KOPT-K1 (cell line): Measurements from ENCODE around the gene PRKCQ.

Source experiments
- H3K27ac ChIP-seq: fragments of 200-600 bp; sonication (generic); 2 replicates; pipeline ENCODE4 v1.5.1; 2016; ENCODE audit warnings: antibody characterized with exemption, mild to moderate bottlenecking, low read depth, low read length; ENCODE audit not compliant: poor library complexity, severe bottlenecking
- H3K36me3 ChIP-seq: fragments of 200-600 bp; sonication (generic); 2 replicates; pipeline ENCODE4 v1.5.1; 2017; ENCODE audit warnings: antibody characterized with exemption, mild to moderate bottlenecking, low read length, moderate library complexity; ENCODE audit not compliant: insufficient read depth
- H3K9me3 ChIP-seq: fragments of 200-600 bp; sonication (generic); 2 replicates; pipeline ENCODE4 v1.5.1; 2017; ENCODE audit warnings: antibody characterized with exemption, low read length, mild to moderate bottlenecking; ENCODE audit not compliant: insufficient read depth, poor library complexity, severe bottlenecking

Gene PRKCQ

DNA sequence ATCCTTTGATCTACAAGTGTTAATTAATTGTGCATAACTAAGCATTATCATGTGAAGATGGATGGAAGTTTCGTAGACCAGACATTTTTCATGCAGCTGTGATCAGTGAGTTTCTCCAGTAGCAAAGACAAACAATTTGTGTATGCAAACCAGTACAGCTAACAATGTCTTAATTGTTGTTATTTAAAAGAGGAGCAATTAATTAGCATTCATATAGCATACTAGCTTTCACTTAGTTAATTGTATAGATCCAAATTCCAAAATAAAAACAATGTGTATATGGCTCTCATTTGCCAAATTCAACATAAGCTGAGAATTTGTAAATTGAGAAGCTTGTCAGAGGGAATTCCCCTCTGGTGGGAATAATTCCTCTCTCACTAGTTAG, 22.6 kb upstream of the PRKCQ start:
- Histone ChIP-seq H3K36me3 (no peaks in the 10 kb centered on the region), H3K27ac (no peak overlapping the region), H3K9me3 (peaks cover 7% of the 10 kb centered on the region)

GRCh38 chr10:6602026-6602699, 22.1 kb upstream of the PRKCQ start:
- peaks cover 7% of the 10 kb centered on the region for H3K9me3 ChIP-seq
- no peaks in the 10 kb centered on the region for H3K36me3 ChIP-seq
- no peak overlapping the region for H3K27ac ChIP-seq

DNA sequence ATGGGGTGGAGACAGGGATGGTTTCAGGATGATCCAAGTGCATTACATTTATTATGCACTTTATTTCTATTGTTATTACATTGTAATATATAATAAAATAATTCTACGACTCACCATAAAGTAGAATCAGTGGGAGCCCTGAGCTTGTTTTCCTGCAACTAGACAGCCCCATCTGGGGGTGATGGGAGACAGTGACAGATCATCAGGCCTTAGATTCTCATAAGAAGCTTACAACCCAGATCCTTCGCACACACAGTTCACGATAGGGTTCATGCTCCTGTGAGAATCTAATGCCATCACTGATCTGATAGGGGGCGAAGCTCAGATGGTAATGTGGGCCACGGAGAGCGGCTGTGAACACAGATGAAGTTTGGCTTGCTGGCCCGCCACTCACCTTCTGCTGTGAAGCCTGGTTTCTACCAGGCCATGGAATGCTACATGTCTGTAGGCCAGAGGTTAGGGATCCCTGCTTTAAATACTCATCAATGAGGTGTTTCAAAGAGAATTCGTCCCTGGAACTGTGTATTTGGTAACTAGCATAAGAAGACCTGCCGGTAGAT, 21.2 kb upstream of the PRKCQ start:
- H3K27ac ChIP-seq, result peak overlapping the region; percentile 4
- H3K36me3 ChIP-seq, result no peaks in the 10 kb centered on the region
- H3K9me3 ChIP-seq, result peaks cover 7% of the 10 kb centered on the region

DNA sequence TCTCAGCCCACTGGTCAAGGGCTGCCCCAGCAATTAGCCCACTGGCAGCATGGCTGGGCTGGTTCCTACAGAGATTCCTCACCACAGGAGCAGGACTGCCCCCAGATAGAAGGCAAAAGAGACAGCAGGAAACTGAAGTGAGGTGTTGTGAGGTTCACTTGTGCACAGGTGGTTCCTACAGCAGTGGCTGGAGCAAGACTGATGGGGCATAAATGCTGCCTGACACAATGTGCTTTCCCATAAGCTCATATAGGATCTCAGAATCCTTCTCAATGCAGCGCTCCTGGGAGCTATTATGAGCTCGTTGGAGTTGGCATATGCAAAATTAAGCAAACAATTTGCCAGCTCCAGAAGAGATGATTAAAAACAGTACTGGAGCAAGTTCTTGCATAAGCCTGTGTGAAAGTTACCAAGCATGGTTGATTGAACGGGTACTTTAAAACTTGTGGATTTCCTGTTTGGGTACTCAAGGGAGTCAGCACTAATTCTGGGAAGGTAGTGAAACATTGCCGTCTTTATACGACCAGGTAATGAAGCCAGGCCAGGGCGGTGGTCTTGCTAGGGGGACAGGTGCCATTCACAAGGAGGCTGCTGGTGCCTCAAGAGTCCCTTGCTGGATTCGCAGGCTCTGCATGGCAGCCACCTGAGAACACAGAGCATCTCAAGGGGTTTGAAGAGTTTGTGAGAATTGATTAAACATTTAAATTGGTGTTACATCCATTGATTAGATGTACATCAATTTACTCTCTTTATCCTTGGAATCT, 20.3 kb upstream of the PRKCQ start:
- Histone ChIP-seq H3K36me3 (no peaks in the 10 kb centered on the region), H3K9me3 (peaks cover 7% of the 10 kb centered on the region), H3K27ac (peak overlapping the region; percentile 35)

GRCh38 chr10:6598679-6599078, 18.6 kb upstream of the PRKCQ start:
- H3K36me3 ChIP-seq, result no peaks in the 10 kb centered on the region
- H3K9me3 ChIP-seq, result peaks cover 7% of the 10 kb centered on the region
- H3K27ac ChIP-seq, result no peak overlapping the region

DNA sequence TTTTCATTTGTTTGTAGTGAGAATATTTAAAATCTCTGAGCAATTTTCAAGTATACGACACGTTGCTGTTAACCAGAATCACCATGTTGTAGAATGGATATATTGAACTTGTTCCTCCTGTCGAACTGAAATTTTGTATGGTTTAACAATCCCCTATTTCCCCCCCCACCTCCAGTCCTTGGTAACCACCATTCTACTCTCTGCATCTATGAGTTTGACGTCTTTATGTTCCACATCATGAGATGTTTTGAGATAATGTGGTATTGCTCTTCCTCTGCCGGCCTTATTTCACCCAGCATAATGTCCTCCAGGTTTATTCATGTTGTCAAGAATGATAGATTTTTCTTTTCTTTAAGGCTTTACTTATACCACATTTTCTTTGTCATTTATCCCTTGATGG, 17.4 kb upstream of the PRKCQ start:
- no peaks in the 10 kb centered on the region for H3K36me3 ChIP-seq
- no peak overlapping the region for H3K27ac ChIP-seq
- H3K9me3 ChIP-seq, result peaks cover 7% of the 10 kb centered on the region

DNA sequence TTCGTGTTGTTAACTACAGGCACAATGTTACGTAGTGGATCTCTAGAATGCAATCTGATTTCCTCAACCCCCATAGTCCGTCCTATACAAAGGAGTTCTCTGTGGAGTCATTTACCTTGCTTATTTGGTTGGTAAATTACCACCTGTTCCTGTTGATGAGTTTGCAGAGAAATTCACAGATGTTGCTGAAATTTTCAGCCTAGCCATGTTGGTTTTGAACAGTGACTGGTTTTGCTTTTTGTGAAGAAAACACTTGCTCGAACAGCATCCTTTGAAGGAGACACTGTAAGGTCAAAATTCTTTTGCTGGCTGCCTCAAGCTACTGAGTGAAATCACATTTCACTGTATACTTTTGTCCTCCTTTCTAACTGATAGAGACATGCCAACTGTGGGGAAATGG, 15.4 kb upstream of the PRKCQ start:
- Histone ChIP-seq H3K27ac (no peak overlapping the region), H3K9me3 (peaks cover 7% of the 10 kb centered on the region), H3K36me3 (no peaks in the 10 kb centered on the region)

DNA sequence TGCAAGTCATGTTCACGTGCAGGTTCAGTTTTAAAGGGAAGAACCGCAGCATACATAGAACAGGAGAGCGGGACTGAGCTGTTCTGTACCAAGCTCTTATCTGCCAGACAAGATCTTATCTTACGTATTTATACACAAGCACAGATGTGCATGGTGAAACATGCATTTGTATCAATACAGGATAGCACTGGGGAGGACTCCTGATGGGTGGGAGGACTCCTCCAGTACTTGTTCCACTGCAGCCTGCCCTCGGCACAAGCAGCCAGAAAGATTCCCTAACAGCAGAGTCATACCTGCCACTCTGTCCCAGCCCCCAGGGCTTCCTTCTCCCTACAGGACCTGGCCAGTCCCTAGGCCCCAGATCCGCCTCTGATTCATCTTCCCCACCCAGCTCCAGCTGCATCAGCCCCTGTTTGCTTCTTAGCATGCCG, 13.2 kb upstream of the PRKCQ start:
- no peaks in the 10 kb centered on the region for H3K9me3 ChIP-seq
- H3K36me3 ChIP-seq, result peaks cover 17% of the 10 kb centered on the region; the same call in 1 of the 2 replicates
- peak overlapping the region; percentile 26 for H3K27ac ChIP-seq

DNA sequence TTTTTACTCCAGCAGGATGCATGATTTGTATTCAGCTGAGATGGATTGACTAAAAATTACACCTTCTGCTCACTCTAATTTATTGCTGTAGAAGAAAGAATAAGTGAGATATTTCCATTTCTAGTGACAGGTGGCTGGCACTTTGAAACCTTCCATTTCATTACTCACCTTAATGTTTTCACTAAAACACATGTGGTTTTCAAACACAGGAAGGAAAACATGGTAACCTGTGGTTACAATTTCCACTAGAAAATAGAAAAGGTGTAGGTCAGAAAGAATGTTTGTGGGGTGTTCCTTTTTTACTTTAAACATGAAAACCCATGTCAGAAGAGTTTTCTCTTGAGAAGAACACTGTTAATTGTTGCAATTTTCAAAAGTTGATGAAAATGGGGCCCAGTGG, 12.0 kb upstream of the PRKCQ start:
- H3K36me3 ChIP-seq, result peaks cover 25% of the 10 kb centered on the region; the same call in 1 of the 2 replicates
- H3K9me3 ChIP-seq, result no peaks in the 10 kb centered on the region
- H3K27ac ChIP-seq, result peak overlapping the region; percentile 73

DNA sequence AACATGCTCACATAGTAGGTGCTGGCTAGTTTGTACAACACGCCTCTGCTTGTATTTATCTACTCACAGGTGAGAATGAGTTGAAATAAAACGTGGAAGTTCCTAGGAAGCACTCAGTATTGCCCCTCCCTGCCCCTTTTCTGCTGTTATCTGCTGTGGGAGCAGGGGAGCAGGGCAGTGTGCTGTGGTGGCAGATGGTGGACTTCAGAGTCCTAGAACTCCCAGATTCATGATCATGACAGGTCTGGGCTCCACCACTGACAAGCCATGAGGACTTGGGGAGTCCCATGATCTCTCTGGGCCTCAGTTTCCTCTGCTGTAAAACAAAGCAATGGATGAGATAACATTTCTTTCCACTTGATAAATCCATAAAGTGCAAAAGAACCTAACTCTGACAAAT, 11.6 kb upstream of the PRKCQ start:
- H3K9me3 ChIP-seq, result no peaks in the 10 kb centered on the region
- peaks cover 26% of the 10 kb centered on the region; the same call in 1 of the 2 replicates for H3K36me3 ChIP-seq
- H3K27ac ChIP-seq, result peak overlapping the region; percentile 73

DNA sequence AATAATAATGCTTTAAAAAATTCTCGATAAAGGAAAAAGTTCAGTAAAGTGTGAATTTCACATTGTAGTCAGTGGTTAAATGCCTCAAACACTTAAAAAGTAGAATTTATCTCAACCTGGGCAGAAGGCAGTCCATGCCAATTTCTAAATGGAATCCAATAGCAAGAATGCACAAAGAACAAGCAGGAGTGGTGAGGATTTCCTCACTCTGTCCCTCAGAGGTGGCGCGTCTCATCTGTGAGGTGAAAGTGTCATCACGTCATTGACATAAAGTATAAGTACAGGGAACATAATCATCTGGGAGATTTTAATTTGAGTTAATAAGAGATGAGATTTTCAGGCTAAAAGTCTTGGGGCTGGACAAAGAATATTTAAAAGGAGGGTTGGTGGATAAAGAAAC, 10.0 kb upstream of the PRKCQ start:
- H3K27ac ChIP-seq, result no peak overlapping the region
- H3K9me3 ChIP-seq, result no peaks in the 10 kb centered on the region

DNA sequence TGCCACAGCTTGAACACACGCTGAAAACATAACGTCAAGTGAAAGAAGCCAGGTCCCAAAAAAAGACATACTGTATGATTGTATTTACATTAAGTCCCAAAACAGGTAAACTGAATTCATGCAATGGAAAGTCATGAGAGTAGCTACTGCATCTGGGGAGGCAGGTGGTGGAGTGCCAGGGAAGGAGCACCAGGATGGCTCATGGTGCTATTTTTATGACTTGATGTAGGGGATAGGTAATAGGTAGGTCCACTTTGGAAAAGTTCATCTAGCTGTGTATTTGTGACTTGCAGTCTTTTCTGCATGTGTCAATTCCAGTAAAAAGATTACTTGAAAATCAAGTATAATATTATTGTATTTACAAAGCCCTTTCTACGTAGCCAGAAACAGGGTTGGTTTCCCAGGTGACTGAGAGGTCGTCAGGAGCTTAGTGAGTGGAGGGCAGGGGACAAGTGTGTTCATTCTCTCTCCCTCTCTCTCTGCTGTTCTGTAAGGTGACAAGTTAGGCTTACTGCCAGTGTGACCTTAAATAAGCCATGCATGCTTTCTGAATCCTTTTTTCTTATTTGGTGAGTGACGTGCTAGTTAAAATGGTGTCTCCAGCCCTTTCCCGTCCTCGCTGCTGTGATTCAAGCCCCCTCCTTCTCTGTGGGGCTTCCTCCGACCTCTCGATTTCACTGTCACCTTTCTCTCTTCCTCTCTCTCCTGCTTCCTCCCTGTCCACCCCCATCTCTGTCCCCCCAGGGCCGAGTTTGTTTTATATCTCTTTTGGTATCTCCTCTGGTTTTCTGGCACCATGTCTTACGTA, 9.4 kb upstream of the PRKCQ start:
- Histone ChIP-seq H3K36me3 (peaks cover 48% of the 10 kb centered on the region), H3K9me3 (no peaks in the 10 kb centered on the region), H3K27ac (no peak overlapping the region)

More for the DNA sequence above, 10.0 kb upstream of the PRKCQ start:
- peaks cover 42% of the 10 kb centered on the region for H3K36me3 ChIP-seq

GRCh38 chr10:6588845-6589244, 8.8 kb upstream of the PRKCQ start:
- Histone ChIP-seq H3K27ac (no peak overlapping the region), H3K36me3 (peaks cover 55% of the 10 kb centered on the region), H3K9me3 (no peaks in the 10 kb centered on the region)

DNA sequence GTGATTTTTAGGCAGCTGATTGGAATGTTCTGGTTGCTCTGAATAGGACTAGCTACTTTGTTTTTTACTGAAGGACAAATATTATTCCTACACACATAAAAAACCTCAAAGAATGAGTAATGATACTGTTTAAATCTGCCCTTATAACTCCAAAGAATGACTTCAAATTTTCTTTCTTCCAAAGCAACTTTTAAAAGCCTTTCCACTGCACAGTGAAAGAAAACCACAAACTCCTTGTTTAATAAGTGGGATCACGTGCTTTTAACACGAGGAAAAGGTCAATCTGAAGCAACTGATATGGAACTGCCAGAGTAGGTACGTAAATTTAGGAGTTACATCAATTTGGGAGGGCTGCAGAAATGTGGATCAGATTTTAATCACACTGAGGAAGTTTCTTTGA, 8.0 kb upstream of the PRKCQ start:
- H3K36me3 ChIP-seq, result peaks cover 59% of the 10 kb centered on the region
- no peak overlapping the region for H3K27ac ChIP-seq

DNA sequence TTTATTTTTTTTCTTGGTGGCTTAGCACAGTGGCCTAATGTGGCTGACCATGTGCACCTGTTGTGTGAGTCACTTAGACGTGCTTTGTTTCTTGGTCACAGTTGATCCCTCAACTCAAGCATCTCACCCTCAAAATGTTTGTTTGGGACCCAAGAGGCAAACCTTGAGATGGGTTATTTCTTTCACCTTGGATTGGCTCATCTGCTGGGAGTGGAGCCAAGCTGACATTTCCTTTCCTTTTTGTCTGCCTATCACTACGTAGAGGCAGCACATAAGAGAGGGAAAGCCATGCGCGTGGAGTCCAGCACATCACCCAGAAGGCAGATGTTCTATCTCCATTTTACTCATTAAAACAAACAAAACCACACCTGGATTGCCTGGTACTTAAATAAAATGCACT, 6.4 kb upstream of the PRKCQ start:
- Histone ChIP-seq H3K9me3 (no peaks in the 10 kb centered on the region), H3K36me3 (peaks cover 68% of the 10 kb centered on the region), H3K27ac (peak overlapping the region; percentile 18)

More for the DNA sequence above, 8.0 kb upstream of the PRKCQ start:
- H3K9me3 ChIP-seq, result no peaks in the 10 kb centered on the region
